Measurements from ENCODE around the gene SEC23A. TPM values are rescaled to one million over a fixed set of nuclear protein-coding genes. Genes with fewer than 3 reads are reported as not detected.

SEC23A gene
- total and polyA plus RNA-seq, 2 of the 13 experiments (the other 11 are each of a cell fraction or from before 2014, with no cell fraction given): 403 to 887 TPM

DNA sequence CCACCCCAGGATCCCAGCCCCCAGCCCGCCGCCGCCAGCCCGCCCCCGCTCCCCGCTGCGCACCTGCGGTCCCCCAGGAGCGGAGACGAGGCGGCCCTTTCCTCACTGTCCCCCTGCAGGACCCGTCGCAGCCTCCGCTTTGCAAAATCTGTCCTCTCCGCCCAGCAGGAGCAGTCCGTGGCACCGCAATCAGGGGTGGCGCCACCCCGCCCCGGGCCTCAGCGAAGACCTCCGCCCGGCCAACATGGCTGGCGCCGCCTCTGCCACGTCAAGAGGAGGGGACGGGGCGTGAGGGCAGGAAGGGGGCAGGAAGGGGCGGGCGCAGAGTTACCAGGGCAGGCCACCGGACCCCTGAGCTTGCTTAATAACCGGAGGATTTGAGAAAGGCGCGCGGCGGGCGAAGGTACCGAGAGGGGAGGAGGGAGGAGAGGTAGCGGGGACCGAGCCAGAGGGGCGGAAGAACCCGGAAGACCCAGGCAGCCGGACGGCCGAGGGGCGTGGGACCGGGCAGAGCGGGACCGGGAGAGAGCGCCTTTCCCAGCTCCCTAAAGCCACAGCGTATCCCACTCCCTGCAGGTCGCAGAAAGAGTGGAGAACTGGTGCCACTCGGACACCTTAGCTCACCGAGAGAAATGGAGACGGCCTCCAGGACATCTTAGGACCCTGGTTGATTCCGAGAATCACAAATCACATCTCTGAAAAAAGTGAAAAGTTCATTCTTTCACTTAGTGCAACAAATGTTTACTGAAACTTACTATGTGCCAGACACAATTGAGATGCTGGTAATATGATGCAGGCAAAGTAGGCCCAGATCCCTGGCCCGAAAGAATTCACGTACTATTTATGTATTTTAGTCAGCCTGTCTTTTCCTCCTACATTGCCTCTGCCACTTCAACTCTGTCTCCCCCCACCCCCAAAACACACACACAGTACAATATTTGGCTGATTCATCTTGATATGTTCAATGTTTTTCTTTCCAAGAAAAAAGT is at the start of gene SEC23A (continued):
- peak; percentile 95 for TF ChIP-seq KLF15 (CRISPR knock-in tag; IDR thresholded peaks at IDR 0.05; ENCODE audit: borderline replicate concordance)
- 0 out of 2 replicates have a peak, but pooled peaks have one; percentile 30 for TF ChIP-seq KAT2B (IDR thresholded peaks at IDR 0.05; ENCODE audit: borderline replicate concordance, low read depth, low read length)
- TF ChIP-seq MBD4 (IDR thresholded peaks at IDR 0.05; ENCODE audit: borderline replicate concordance, low read length): no peak
- TF ChIP-seq GTF3A (CRISPR knock-in tag; conservative IDR thresholded peaks at IDR 0.05): peak; percentile 100
- peak; percentile 88; the same call in 1 of the 2 replicates for TF ChIP-seq ATRX (CRISPR knock-in tag; IDR thresholded peaks at IDR 0.05; ENCODE audit: borderline replicate concordance)
- no peak for TF ChIP-seq MATR3 (CRISPR knock-in tag; IDR thresholded peaks at IDR 0.05)
- TF ChIP-seq MTERF4 (CRISPR knock-in tag; IDR thresholded peaks at IDR 0.05): peak; percentile 99
- peak; percentile 97 for TF ChIP-seq ETV5 (CRISPR knock-in tag; IDR thresholded peaks at IDR 0.05; ENCODE audit: borderline replicate concordance)
- peak; percentile 100 for TF ChIP-seq ZNF225 (CRISPR knock-in tag; IDR thresholded peaks at IDR 0.05)
- TF ChIP-seq ZNF850 (CRISPR knock-in tag; conservative IDR thresholded peaks at IDR 0.05): peak; percentile 95
- peak; percentile 69; the same call in 1 of the 2 replicates for TF ChIP-seq ZNF383 (CRISPR knock-in tag; IDR thresholded peaks at IDR 0.05; ENCODE audit: borderline replicate concordance)
- TF ChIP-seq ISL2 (CRISPR knock-in tag; IDR thresholded peaks at IDR 0.05): peak; percentile 86
- peak; percentile 91 for TF ChIP-seq ZNF761 (CRISPR knock-in tag; conservative IDR thresholded peaks at IDR 0.05)
- peak; percentile 92 for TF ChIP-seq ZFAT (CRISPR knock-in tag; conservative IDR thresholded peaks at IDR 0.05)
- TF ChIP-seq FOXA3 (CRISPR knock-in tag; IDR thresholded peaks at IDR 0.05): peak; percentile 85
- TF ChIP-seq ZNF577 (CRISPR knock-in tag; IDR thresholded peaks at IDR 0.05; ENCODE audit: borderline replicate concordance, low read depth): peak; percentile 73; the same call in 1 of the 2 replicates
- TF ChIP-seq ZHX1 (CRISPR knock-in tag; IDR thresholded peaks at IDR 0.05; ENCODE audit: low read depth): peak; percentile 99
- peak; percentile 94; the same call in 1 of the 2 replicates for TF ChIP-seq THAP8 (CRISPR knock-in tag; IDR thresholded peaks at IDR 0.05; ENCODE audit: borderline replicate concordance)
- TF ChIP-seq IRF2 (CRISPR knock-in tag; IDR thresholded peaks at IDR 0.05): peak; percentile 98
- no peak; the same call in 1 of the 2 replicates for TF ChIP-seq ZNF296 (CRISPR knock-in tag; conservative IDR thresholded peaks at IDR 0.05)
- peak; percentile 80; the same call in 1 of the 2 replicates for TF ChIP-seq GTF2F1 (IDR thresholded peaks at IDR 0.05; ENCODE audit: low read length)
- peak; percentile 82; the same call in 1 of the 2 replicates for TF ChIP-seq KDM5A (IDR thresholded peaks at IDR 0.05; ENCODE audit: borderline replicate concordance, low read length)
- peak; percentile 83; the same call in 1 of the 2 replicates for TF ChIP-seq ZNF337 (CRISPR knock-in tag; IDR thresholded peaks at IDR 0.05; ENCODE audit: borderline replicate concordance, low read depth)
